SH-SY5Y (cell line): ENCODE data around the gene LRIG1.

Experiments
- GATA2 ChIP-seq: IDR thresholded peaks from 2 replicates; pipeline ENCODE4 v1.6.1; 2011; ENCODE audit warnings: mild to moderate bottlenecking, low read depth, low read length
- GATA3 ChIP-seq: IDR thresholded peaks from 2 replicates; pipeline ENCODE4 v1.6.1; 2011; ENCODE audit warnings: low read depth, mild to moderate bottlenecking, low read length, moderate library complexity

GRCh38 chr3:66411961-66412887 is 88.6 kb downstream of the LRIG1 start:
- TF ChIP-seq GATA2: no peak
- no peak for TF ChIP-seq GATA3
